ENCODE measurements around the gene CHMP2A.
A peak's percentile ranks its signal among the peaks of the same experiment; 100 is the strongest.

Gene CHMP2A

GRCh38 chr19:58569943-58570670 is 15.2 kb upstream of the CHMP2A start:
- no peak for DNase-seq

GRCh38 chr19:58569191-58569942 is 14.5 kb upstream of the CHMP2A start:
- DNase-seq, result no peak

GRCh38 chr19:58568453-58569130 is 13.7 kb upstream of the CHMP2A start:
- peak; percentile 62 for DNase-seq

- DNase-seq, result no peak
These were observed 12.1 kb upstream of the CHMP2A start for GRCh38 chr19:58566989-58567388.

GRCh38 chr19:58563823-58564222 is 8.9 kb upstream of the CHMP2A start:
- DNase-seq, result no peak

- peak; percentile 57 for DNase-seq
These were observed 8.2 kb upstream of the CHMP2A start for GRCh38 chr19:58563034-58563573.

- DNase-seq, result peak; percentile 71
These were observed 7.5 kb upstream of the CHMP2A start for GRCh38 chr19:58562122-58563033.

GRCh38 chr19:58561373-58562121 is 6.6 kb upstream of the CHMP2A start:
- DNase-seq, result no peak

- DNase-seq, result no peak
These were observed 6.0 kb upstream of the CHMP2A start for GRCh38 chr19:58560921-58561320.

- no peak for DNase-seq
These were observed 5.3 kb upstream of the CHMP2A start for GRCh38 chr19:58560007-58560887.

- peak; percentile 97 for DNase-seq
These were observed 4.5 kb upstream of the CHMP2A start for GRCh38 chr19:58559275-58560006.

GRCh38 chr19:58558623-58559274 is 3.8 kb upstream of the CHMP2A start:
- peak; percentile 99 for DNase-seq

- peak; percentile 71 for DNase-seq
These were observed 3.2 kb upstream of the CHMP2A start, which contains the start of gene UBE2M for GRCh38 chr19:58558066-58558622. UBE2M (minus strand) TSS chr19:58558611; CDS start chr19:58558381, 230 bp downstream.

- DNase-seq, result no peak
These were observed 2.5 kb upstream of the CHMP2A start for GRCh38 chr19:58557221-58558065.

GRCh38 chr19:58556622-58557220 is 1.8 kb upstream of the CHMP2A start:
- DNase-seq, result no peak

- no peak for DNase-seq
These were observed 1.2 kb upstream of the CHMP2A start for GRCh38 chr19:58555920-58556621.
